ENCODE measurements around the gene MRPL44.

MRPL44 gene

GRCh38 chr2:223957092-223957851, at the start of gene MRPL44:
MRPL44 (plus strand) TSS chr2:223957463; CDS start chr2:223957473, 10 bp downstream.
- DNase-seq (ENCODE audit: low read depth in 2 of 2, low spot score in 1 of 2): peak; percentile 95 to 97

DNA sequence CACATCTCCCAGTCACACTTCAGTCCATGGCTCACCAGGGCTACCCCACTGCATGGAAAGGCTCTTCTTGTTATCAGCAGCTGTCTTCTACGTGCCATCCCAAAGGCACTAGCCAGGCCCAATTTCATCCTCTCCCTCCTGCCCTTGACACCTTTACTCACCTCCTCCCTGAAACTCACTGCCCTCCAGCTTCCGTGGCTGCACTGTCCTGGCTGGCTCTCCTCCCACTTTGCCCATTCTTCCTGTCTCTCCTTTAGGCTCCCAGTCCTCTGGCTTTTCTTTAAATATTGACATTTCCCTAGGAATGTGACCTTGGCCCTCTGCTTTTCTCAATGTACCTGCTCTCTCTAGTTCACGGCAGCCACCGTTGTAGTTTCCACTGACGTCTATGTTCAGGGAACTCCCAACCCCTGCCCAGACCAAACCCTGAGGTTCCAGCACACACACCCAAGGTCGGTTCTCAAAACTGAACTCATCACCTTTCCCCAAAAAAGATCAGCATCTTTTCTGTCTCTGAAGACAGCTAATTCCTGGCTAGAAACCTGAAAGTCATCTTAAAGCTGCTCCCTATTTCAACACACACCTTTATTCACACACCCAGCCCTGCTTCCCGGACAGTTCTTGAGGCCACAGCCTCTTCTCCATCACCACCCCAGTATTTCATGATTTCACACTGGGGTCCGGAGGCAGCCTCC, 48.8 kb upstream of the MRPL44 start:
- no peak for DNase-seq (ENCODE audit: low read depth in 2 of 2, low spot score in 1 of 2)

DNA sequence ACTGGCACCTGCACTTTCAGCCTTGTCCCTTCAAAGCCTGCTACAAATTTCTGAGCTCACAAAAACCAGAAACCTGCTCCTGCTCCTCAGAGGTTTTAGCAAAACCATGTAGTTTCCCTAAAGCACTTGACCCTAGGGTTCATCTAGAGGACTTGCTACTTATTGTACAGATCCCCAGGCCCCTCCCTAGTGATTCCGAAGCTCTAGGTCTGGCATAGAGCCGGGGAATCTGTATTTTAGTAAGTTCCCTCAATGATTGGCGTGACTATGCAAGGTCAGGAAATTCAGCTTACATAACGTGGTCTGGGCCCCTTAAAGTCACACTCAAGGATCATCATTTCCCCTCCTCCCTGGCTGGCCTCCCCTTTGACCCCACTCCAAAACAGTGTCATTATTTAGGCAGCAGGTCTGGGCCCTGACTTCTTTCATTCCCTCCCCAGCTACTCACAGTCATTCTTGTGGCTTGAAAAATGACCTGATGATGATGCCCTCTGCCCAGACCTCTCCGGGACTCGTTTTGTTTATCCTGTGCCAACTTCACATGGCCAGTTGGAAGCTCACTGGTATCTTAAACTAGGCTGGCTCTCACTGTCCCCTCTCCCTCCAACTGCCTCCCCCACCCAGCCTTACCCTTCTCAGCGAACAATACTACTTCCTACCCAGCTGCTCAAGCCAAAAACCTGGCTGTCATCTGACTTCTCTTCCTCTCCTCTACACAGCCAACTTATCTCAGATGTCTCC, 48.1 kb upstream of the MRPL44 start:
- DNase-seq (ENCODE audit: low read depth in 2 of 2, low spot score in 1 of 2): no peak

- DNase-seq (ENCODE audit: low read depth in 2 of 2, low spot score in 1 of 2): no peak
Observed at GRCh38 chr2:223914324-223914723, 42.9 kb upstream of the MRPL44 start.

DNA sequence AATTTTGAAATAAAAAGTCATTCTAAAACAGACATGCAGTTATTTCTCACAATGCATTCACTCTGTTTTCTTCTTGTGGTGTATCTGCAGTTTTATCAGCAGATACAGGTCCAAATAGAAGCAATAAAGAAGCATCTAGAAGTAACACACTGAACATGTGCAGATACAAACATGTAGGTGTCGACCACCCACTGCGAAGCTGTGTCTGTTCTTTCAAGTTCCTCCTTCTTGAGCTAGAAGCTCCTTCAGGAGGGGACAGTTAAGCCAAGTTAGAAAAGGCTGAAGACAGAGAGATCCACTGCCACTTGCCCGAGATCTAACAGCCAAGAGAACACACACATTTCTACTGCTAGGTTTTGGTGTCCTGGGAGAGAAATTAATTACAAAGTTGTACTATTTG, 42.2 kb upstream of the MRPL44 start:
- DNase-seq (ENCODE audit: low read depth in 2 of 2, low spot score in 1 of 2): no peak

- DNase-seq (ENCODE audit: low read depth in 2 of 2, low spot score in 1 of 2): no peak
Observed at GRCh38 chr2:223916181-223916920, 40.9 kb upstream of the MRPL44 start.

DNA sequence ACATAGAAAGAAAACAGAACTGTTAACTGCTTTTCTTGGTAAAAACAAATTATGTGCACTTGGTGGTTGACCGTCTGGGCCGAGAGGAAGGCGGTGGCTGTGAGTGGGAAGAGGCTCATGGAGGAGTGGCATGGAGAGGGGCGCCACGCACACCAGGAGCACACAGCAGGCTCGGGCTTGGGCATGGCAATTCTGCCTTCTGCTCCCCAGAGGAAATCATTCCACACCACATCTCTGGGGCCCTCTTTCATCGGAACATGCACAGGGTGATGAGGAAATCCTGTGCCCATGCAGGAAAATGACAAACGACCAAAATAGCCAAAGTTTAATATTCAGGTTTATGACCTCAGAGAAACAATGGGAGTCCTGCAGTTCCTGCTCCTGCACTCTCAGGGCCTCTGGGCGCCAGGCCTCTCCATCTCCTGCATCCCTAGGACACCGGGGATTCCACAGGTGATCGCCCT, 38.6 kb upstream of the MRPL44 start:
- no peak for DNase-seq (ENCODE audit: low read depth in 2 of 2, low spot score in 1 of 2)

DNA sequence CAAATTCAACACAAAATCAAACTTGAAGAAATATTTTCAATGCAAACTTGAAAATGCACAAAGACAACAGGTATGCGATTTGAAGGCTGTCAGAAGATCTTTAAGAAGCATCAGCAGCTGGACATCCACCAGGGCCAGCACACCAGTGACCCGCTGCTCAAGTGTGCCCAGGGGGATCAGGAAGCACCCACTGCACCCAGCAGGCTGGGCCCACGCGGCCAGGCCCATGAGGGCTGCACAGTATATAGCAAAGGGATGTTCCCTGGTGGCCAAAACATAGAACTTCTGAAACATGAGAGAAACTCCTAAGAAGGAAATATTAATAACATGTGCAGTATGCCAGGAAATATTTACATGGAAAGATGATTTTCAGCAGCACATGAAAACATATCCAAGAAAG, 37.2 kb upstream of the MRPL44 start:
- no peak for DNase-seq (ENCODE audit: low read depth in 2 of 2, low spot score in 1 of 2)

GRCh38 chr2:223921204-223921603, 36.1 kb upstream of the MRPL44 start:
- DNase-seq (ENCODE audit: low read depth in 2 of 2, low spot score in 1 of 2): no peak

- DNase-seq (ENCODE audit: low read depth in 2 of 2, low spot score in 1 of 2): no peak
Observed at GRCh38 chr2:223922308-223922707, 35.0 kb upstream of the MRPL44 start.

DNA sequence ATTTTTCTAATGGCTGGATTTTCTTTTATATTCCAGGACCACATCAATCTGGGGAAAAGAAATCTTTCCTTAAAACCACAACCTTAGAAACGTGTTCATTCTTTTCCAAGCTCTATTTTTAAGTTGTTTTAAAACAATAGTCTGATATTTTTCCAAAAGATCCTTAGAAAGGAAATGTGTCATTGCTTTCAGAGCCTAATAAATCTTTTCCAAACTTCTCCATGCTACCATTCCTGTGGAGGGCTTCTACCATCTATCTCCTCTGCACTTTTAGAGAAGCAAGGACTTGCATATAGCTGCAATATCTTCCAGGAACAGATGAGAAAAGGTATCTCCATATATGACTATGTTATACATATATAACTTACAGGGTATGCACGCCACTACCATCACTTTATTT, 33.3 kb upstream of the MRPL44 start:
- DNase-seq (ENCODE audit: low read depth in 2 of 2, low spot score in 1 of 2): no peak

GRCh38 chr2:223925106-223925505, 32.2 kb upstream of the MRPL44 start:
- DNase-seq (ENCODE audit: low read depth in 2 of 2, low spot score in 1 of 2): no peak

DNA sequence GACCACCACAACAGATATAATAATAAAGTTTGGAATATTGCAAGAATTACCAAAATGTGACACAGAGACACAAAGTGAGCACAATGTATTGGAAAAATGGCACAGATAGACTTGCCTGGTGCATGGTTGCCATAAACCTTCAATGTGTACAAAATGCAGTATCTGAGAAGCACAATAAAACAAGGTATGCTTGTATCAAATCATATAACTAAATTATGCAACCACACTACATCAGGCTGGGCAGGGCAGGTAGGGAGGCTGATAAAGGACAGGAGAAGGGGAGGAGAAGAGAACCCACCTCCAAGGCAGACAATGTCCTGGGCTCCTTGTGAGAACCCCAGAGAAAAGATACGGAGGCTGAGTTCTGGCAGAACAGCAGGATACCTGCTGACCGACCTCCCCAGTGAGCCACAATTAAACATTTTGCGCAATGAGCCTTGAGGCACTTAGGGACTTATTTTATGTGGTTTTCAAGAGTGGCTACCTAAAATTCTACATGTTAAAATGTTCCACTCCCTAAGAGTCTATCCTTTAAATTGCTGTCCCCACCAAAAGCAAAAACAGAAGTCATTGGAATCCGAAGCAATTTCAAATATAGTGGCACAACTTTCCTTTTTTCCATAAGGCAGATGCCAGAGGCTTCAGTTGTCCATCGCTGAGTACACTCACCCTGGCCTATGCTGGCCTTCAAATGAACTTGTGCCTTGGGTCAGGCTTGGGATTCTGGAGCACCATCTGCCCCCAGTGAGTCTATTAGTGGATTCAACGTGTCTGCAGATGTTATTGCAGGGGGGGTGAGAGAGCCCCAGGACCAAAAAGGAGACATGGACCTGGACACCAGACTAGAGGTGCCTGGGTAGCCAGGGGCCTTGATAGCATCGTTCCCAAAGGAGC, 28.9 kb upstream of the MRPL44 start:
- no peak for DNase-seq (ENCODE audit: low read depth in 2 of 2, low spot score in 1 of 2)

- DNase-seq (ENCODE audit: low read depth in 2 of 2, low spot score in 1 of 2): no peak
Observed at GRCh38 chr2:223929571-223930102, 27.6 kb upstream of the MRPL44 start.

- no peak for DNase-seq (ENCODE audit: low read depth in 2 of 2, low spot score in 1 of 2)
Observed at GRCh38 chr2:223930103-223930976, 26.9 kb upstream of the MRPL44 start.

GRCh38 chr2:223932816-223933800, 24.2 kb upstream of the MRPL44 start:
- no peak for DNase-seq (ENCODE audit: low read depth in 2 of 2, low spot score in 1 of 2)

DNA sequence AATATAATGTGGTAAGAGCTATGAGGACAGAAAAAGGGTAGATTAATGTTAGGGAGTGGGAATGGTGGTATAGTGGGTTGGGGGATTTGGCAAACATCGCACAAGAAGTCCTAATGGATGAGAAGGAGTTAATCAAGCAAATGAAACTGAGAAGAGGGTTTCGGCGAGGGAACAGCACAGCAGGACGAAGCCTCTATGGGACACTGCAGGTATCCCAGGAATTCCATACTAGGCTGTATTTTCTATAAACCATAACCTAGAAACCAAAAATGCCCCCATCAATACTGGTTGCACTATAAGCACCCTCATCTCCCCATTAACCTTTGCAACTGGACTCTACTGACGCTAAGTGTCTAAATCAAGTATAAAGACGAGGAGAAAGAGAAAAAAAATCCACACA, 22.4 kb upstream of the MRPL44 start:
- no peak for DNase-seq (ENCODE audit: low read depth in 2 of 2, low spot score in 1 of 2)

Data from stimulated activated CD8-positive, alpha-beta memory T cell treated with anti-CD3 and anti-CD28 coated beads, Interleukin-4, amount 100 ng/mL, for 1 hour (primary cell).